DOHH2 (cell line): ENCODE results near the gene PNMT.

ENCODE experiments used
- EZH2phosphoT487 ChIP-seq: fragments of 200-600 bp; sonication (generic); IDR thresholded peaks from 2 replicates; pipeline ENCODE4 v1.6.1; 2017; ENCODE audit warnings: borderline replicate concordance, mild to moderate bottlenecking, antibody characterized with exemption, low read length, moderate library complexity, mixed read lengths
- TF ChIP-seq, protein P1 (sequence below): fragments of 200-600 bp; sonication (generic); IDR thresholded peaks from one replicate; pipeline ENCODE4 v1.5.1; 2014; ENCODE audit warnings: antibody characterized with exemption, mild to moderate bottlenecking, low read depth, low read length; ENCODE audit not compliant: poor library complexity, severe bottlenecking

DNA sequence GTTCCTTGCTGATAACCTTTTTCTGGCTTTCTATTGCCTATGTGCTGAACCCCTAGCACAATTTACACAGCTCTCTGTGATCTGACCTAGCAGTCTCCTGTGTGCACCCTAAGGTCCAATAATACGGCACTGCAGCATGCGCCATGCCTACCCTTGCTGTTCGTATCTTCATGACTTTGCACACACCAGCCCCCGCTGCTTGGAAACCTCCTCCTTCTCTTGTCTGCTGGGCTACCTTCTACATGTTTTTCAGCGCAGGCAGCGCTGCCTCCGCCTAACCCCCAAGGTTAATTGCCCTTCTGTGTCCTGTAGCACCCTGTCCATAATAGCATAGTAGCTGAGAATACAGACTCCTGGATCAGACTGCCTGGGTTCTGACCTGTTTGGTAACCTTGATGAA is 29.9 kb upstream of the PNMT start:
- TF ChIP-seq, protein P1, sequence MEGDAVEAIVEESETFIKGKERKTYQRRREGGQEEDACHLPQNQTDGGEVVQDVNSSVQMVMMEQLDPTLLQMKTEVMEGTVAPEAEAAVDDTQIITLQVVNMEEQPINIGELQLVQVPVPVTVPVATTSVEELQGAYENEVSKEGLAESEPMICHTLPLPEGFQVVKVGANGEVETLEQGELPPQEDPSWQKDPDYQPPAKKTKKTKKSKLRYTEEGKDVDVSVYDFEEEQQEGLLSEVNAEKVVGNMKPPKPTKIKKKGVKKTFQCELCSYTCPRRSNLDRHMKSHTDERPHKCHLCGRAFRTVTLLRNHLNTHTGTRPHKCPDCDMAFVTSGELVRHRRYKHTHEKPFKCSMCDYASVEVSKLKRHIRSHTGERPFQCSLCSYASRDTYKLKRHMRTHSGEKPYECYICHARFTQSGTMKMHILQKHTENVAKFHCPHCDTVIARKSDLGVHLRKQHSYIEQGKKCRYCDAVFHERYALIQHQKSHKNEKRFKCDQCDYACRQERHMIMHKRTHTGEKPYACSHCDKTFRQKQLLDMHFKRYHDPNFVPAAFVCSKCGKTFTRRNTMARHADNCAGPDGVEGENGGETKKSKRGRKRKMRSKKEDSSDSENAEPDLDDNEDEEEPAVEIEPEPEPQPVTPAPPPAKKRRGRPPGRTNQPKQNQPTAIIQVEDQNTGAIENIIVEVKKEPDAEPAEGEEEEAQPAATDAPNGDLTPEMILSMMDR = no peak
- TF ChIP-seq EZH2phosphoT487 = no peak
